ENCODE measurements around the gene TMEM190.

TMEM190 gene

DNA sequence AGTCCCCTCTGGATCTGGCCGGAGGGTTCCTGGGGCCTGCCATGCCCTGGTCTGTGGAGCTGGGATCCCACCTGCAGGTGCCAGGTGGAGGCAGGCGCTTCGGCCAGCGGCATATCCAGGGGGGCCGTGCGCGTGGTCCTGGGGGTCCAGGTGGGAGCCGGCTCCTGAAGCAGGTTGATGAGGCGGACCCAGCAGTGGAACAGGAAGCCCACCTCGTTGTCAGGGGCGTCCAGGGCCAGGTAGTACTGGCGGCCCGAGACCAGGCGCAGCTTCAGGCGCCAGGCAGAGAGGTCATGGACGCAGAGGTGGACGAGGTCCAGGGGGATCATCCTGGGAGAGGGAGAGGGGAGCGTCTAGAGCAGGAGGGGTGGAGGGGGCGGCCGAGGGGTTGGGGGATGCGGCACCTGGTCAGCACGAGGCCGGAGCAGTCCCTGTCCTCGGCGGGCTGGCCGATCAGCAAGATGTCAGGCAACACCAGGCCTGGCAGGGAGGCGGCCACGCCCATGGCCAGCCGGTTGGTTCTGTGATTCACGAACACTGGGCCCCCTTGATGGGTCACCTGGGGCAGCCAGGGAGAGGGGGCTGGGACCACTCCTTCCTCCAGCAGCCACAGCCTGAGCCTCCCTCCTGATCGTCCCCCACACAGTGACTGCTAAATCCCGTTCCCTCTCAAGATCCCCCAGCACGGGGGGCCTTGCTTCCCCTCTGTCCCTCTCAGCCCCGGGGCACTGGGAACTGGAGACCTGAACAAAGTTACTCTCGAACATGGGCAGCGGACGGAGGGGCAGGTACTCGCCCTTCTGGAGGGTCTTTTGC lies 14.2 kb upstream of the TMEM190 start:
- H3K4me3 ChIP-seq (ENCODE audit: low read depth, low read length) = no peak overlapping the region
- DNase-seq (ENCODE audit: low read depth) = no peak
- TF ChIP-seq MAX (IDR thresholded peaks at IDR 0.05; ENCODE audit: low read depth, low read length) (no peak), MYC (IDR thresholded peaks at IDR 0.05; ENCODE audit: low read depth, low read length) (no peak), CTCF (IDR thresholded peaks at IDR 0.05; ENCODE audit: low read depth, low read length) (no peak), POLR2A (IDR thresholded peaks at IDR 0.05; ENCODE audit: extremely low read depth, insufficient read length) (no peak)

GRCh38 chr19:55362990-55363716 lies 13.5 kb upstream of the TMEM190 start, which contains the start of gene GARIN5B:
Gene GARIN5B (minus strand): TSS chr19:55363260. CDS start chr19:55363066, 194 bp downstream.
- no peak for DNase-seq (ENCODE audit: low read depth)
- TF ChIP-seq CTCF (IDR thresholded peaks at IDR 0.05; ENCODE audit: low read depth, low read length) (no peak), MYC (IDR thresholded peaks at IDR 0.05; ENCODE audit: low read depth, low read length) (no peak), POLR2A (IDR thresholded peaks at IDR 0.05; ENCODE audit: extremely low read depth, insufficient read length) (no peak), MAX (IDR thresholded peaks at IDR 0.05; ENCODE audit: low read depth, low read length) (no peak)

DNA sequence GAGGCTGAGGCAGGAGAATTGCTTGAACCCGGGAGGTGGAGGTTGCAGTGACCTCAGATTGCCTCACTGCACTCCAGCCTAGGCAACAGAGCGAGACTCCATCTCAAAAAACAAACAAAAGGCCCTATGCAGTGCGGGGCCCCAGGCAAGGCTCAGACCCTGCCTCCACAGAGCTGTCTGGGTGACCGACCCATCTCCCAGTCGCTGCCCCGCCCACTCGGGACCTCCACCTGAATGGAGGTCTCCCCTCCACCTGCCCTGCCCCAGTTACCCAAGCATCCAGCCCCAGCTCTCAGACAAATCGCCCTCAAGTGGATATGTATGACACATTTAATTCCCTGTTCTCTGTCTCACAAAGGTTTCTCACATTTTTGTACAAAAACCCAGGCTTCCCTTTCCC lies 11.4 kb upstream of the TMEM190 start:
- TF ChIP-seq CTCF (IDR thresholded peaks at IDR 0.05; ENCODE audit: low read depth, low read length) (no peak), MAX (IDR thresholded peaks at IDR 0.05; ENCODE audit: low read depth, low read length) (no peak), MYC (IDR thresholded peaks at IDR 0.05; ENCODE audit: low read depth, low read length) (no peak), POLR2A (IDR thresholded peaks at IDR 0.05; ENCODE audit: extremely low read depth, insufficient read length) (no peak)
- DNase-seq (ENCODE audit: low read depth) = no peak
- no peak overlapping the region for H3K4me3 ChIP-seq (ENCODE audit: low read depth, low read length)

More at GRCh38 chr19:55362990-55363716, 13.5 kb upstream of the TMEM190 start, which contains the start of gene GARIN5B:
- H3K4me3 ChIP-seq (ENCODE audit: low read depth, low read length) = no peak within 1 kb of the TSS

DNA sequence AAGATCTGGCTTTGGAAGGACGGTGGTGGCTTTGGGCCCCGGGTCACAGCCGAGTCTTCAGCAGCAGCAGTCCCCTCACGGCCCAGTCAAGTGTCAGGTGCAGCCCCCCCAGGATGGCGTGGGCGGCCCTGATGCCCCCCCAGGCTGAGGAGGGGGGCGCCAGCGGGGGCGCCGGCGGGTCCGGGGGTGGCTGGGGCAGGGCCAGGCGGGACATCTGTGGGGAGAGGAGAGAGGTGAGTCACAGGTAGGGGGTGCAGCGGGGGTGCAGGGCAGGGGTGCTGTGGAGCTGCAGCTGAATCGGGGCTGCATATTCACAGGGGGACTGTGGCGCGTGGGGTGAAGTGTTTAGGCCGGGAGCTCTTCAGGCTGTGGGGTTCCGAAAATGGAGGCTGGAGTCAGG lies 10.7 kb upstream of the TMEM190 start:
- TF ChIP-seq POLR2A (IDR thresholded peaks at IDR 0.05; ENCODE audit: extremely low read depth, insufficient read length) (no peak), CTCF (IDR thresholded peaks at IDR 0.05; ENCODE audit: low read depth, low read length) (no peak), MYC (IDR thresholded peaks at IDR 0.05; ENCODE audit: low read depth, low read length) (no peak), MAX (IDR thresholded peaks at IDR 0.05; ENCODE audit: low read depth, low read length) (no peak)
- no peak for DNase-seq (ENCODE audit: low read depth)
- no peak overlapping the region for H3K4me3 ChIP-seq (ENCODE audit: low read depth, low read length)

GRCh38 chr19:55366790-55367189 lies 9.8 kb upstream of the TMEM190 start:
- no peak overlapping the region for H3K4me3 ChIP-seq (ENCODE audit: low read depth, low read length)
- no peak for TF ChIP-seq CTCF (IDR thresholded peaks at IDR 0.05; ENCODE audit: low read depth, low read length)
- no peak for TF ChIP-seq MAX (IDR thresholded peaks at IDR 0.05; ENCODE audit: low read depth, low read length)
- TF ChIP-seq POLR2A (IDR thresholded peaks at IDR 0.05; ENCODE audit: extremely low read depth, insufficient read length) = no peak
- TF ChIP-seq MYC (IDR thresholded peaks at IDR 0.05; ENCODE audit: low read depth, low read length) = no peak
- DNase-seq (ENCODE audit: low read depth) = no peak
